HG03108 (cell line): ENCODE data around the gene PLPPR5.

Source experiments
- ATAC-seq: cut with Tn5 transposase; IDR thresholded peaks from one replicate; pipeline ENCODE4 v1.9.1; 2021; ENCODE audit warnings: moderate library complexity; ENCODE audit not compliant: unreplicated experiment

Gene PLPPR5

GRCh38 chr1:98975113-98975512, 29.5 kb downstream of the PLPPR5 start:
- ATAC-seq: no peak

GRCh38 chr1:98969798-98970490, 34.7 kb downstream of the PLPPR5 start:
- no peak for ATAC-seq

GRCh38 chr1:98967122-98967521, 37.5 kb downstream of the PLPPR5 start:
- no peak for ATAC-seq

GRCh38 chr1:98965394-98965793, 39.3 kb downstream of the PLPPR5 start:
- no peak for ATAC-seq

- no peak for ATAC-seq
Observed at GRCh38 chr1:98964198-98964597, 40.5 kb downstream of the PLPPR5 start.

- no peak for ATAC-seq
Observed at GRCh38 chr1:98963064-98963758, 41.5 kb downstream of the PLPPR5 start.

- no peak for ATAC-seq
Observed at GRCh38 chr1:98962156-98962555, 42.5 kb downstream of the PLPPR5 start.

GRCh38 chr1:98949621-98950020, 55.0 kb downstream of the PLPPR5 start:
- no peak for ATAC-seq

GRCh38 chr1:98949166-98949565, 55.5 kb downstream of the PLPPR5 start:
- ATAC-seq: no peak

- no peak for ATAC-seq
Observed at GRCh38 chr1:98947071-98947470, 57.6 kb downstream of the PLPPR5 start.

- ATAC-seq: no peak
Observed at GRCh38 chr1:98940722-98941079, 64.0 kb downstream of the PLPPR5 start.

GRCh38 chr1:98940069-98940721, 64.5 kb downstream of the PLPPR5 start:
- ATAC-seq: no peak

GRCh38 chr1:98939471-98939870, 65.2 kb downstream of the PLPPR5 start:
- ATAC-seq: no peak

GRCh38 chr1:98937347-98937746, 67.3 kb downstream of the PLPPR5 start:
- ATAC-seq: no peak

- no peak for ATAC-seq
Observed at GRCh38 chr1:98932184-98932583, 72.5 kb downstream of the PLPPR5 start.

GRCh38 chr1:98931128-98931835, 73.4 kb downstream of the PLPPR5 start:
- no peak for ATAC-seq

GRCh38 chr1:98929437-98929836, 75.2 kb downstream of the PLPPR5 start:
- ATAC-seq: no peak

- no peak for ATAC-seq
Observed at GRCh38 chr1:98926597-98926996, 78.1 kb downstream of the PLPPR5 start.

- ATAC-seq: no peak
Observed at GRCh38 chr1:98924977-98925376, 79.7 kb downstream of the PLPPR5 start.

GRCh38 chr1:98923667-98924066, 81.0 kb downstream of the PLPPR5 start:
- ATAC-seq: no peak

- ATAC-seq: no peak
Observed at GRCh38 chr1:98921817-98922216, 82.8 kb downstream of the PLPPR5 start.
